OCI-LY7 (cell line): ENCODE data around the gene PLOD1.

Experiments used
- EZH2phosphoT487 ChIP-seq: fragments of 200-600 bp; sonication (generic); IDR thresholded peaks from 2 replicates; pipeline ENCODE4 v1.6.1; 2018; ENCODE audit warnings: low read depth, borderline replicate concordance, mild to moderate bottlenecking, mixed run types, antibody characterized with exemption, low read length, moderate library complexity, mixed read lengths
- TF ChIP-seq, protein P1 (sequence below): fragments of 200-600 bp; sonication (generic); conservative IDR thresholded peaks from 2 replicates; pipeline ENCODE4 v1.5.1; 2014; ENCODE audit warnings: mild to moderate bottlenecking, antibody characterized with exemption, low read length, moderate library complexity, mixed read lengths

DNA sequence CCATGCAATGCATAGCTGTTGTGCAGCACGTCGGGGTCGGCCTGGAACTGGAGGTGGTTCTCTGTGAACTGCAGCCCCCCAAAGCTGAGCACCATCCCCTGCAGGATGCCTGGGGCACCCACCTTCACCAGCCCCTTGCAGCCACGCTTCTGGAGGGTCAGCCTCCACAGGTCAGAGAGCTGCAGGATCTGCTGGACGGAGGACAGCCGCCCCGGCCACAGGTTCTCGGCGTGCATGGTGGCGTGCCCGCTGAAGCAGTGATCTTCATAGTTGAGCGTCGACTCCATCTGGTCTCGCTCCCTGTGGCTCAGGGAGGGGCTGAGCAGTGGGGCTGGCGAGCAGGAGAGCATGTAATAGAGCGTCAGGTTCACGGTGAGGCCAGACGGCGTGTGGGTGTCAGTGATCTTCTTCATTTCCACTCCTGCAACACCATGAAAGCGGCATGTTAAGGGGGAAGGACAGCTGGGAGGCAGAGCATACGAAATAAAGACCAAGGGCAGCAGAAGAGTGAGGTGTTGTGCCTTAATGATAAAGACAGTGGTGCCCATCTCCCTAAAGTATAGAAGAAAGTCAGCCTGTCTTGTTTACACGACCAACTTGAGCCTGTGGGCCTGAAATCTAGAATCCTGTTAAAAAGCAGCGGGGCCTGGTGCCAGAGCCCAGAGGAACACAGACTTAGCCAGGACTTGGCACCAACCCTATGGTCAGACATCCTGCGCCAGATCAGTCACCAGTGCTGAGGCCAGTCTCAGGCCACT is 11.3 kb upstream of the PLOD1 start:
- TF ChIP-seq EZH2phosphoT487: no peak
- TF ChIP-seq, protein P1, sequence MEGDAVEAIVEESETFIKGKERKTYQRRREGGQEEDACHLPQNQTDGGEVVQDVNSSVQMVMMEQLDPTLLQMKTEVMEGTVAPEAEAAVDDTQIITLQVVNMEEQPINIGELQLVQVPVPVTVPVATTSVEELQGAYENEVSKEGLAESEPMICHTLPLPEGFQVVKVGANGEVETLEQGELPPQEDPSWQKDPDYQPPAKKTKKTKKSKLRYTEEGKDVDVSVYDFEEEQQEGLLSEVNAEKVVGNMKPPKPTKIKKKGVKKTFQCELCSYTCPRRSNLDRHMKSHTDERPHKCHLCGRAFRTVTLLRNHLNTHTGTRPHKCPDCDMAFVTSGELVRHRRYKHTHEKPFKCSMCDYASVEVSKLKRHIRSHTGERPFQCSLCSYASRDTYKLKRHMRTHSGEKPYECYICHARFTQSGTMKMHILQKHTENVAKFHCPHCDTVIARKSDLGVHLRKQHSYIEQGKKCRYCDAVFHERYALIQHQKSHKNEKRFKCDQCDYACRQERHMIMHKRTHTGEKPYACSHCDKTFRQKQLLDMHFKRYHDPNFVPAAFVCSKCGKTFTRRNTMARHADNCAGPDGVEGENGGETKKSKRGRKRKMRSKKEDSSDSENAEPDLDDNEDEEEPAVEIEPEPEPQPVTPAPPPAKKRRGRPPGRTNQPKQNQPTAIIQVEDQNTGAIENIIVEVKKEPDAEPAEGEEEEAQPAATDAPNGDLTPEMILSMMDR: no peak
